Neuronal stem cell (in vitro differentiated cells): ENCODE measurements around the gene RSKR.

Experiments used
- DNase-seq: peaks from one replicate; pipeline ENCODE4 v3.0.0-alpha.2; 2013; ENCODE audit warnings: low spot score
- H2AFZ ChIP-seq: one replicate; pipeline ENCODE4 v1.6.1; 2013; ENCODE audit warnings: mild to moderate bottlenecking, low read length, inconsistent platforms
- H2AK5ac ChIP-seq: 2 replicates; pipeline ENCODE4 v1.6.1; 2013; ENCODE audit warnings: low read depth, mild to moderate bottlenecking, inconsistent platforms, low read length, moderate library complexity, mixed read lengths
- H2BK120ac ChIP-seq: 2 replicates; pipeline ENCODE4 v1.6.1; 2013; ENCODE audit warnings: low read depth, mild to moderate bottlenecking, inconsistent platforms, low read length, moderate library complexity, mixed read lengths
- H2BK12ac ChIP-seq: one replicate; pipeline ENCODE4 v1.6.1; 2013; ENCODE audit warnings: low read length, inconsistent platforms
- H2BK15ac ChIP-seq: 2 replicates; pipeline ENCODE4 v1.6.1; 2013; ENCODE audit warnings: mild to moderate bottlenecking, low read length, inconsistent platforms, mixed read lengths
- H2BK5ac ChIP-seq: one replicate; pipeline ENCODE4 v1.6.1; 2013; ENCODE audit warnings: inconsistent platforms, mild to moderate bottlenecking, low read length, moderate library complexity
- H3K14ac ChIP-seq: one replicate; pipeline ENCODE4 v1.6.1; 2013; ENCODE audit warnings: low read length, inconsistent platforms
- H3K18ac ChIP-seq: 2 replicates; pipeline ENCODE4 v1.6.1; 2013; ENCODE audit warnings: low read length, inconsistent platforms
- H3K23ac ChIP-seq: 2 replicates; pipeline ENCODE4 v1.6.1; 2013; ENCODE audit warnings: low read depth, mild to moderate bottlenecking, mixed read lengths, low read length, inconsistent platforms; ENCODE audit not compliant: poor library complexity
- H3K27ac ChIP-seq: replicated peaks from 3 replicates; pipeline ENCODE4 v1.5.1; 2013; ENCODE audit warnings: low read length, inconsistent platforms
- H3K27me3 ChIP-seq, 3 experiments: 2 replicates each; pipeline ENCODE4 v1.6.1; 2013; ENCODE audit warnings: low read length in 3 of 3, mild to moderate bottlenecking in 2 of 3, inconsistent platforms in 1 of 3, low read depth in 1 of 3, mixed read lengths in 1 of 3, moderate library complexity in 1 of 3; ENCODE audit not compliant: control insufficient read depth in 3 of 3, insufficient read depth in 3 of 3
- H3K36me3 ChIP-seq, 2 donors: replicated peaks in 1 of 2; 2 replicates each; pipeline ENCODE4 v1.6.1; 2013; ENCODE audit warnings: low read length in 2 of 2; ENCODE audit not compliant: control insufficient read depth in 2 of 2, insufficient read depth in 2 of 2
- H3K4ac ChIP-seq: 2 replicates; pipeline ENCODE4 v1.6.1; 2013; ENCODE audit warnings: inconsistent platforms, mild to moderate bottlenecking, low read length, moderate library complexity
- H3K4me1 ChIP-seq, 2 donors: 1 replicate in 1 of 2; 2 replicates in 1 of 2; pipeline ENCODE4 v1.6.1; 2013; ENCODE audit warnings: low read length in 2 of 2, low read depth in 1 of 2; ENCODE audit not compliant: control insufficient read depth in 2 of 2, insufficient read depth in 1 of 2
- H3K4me2 ChIP-seq: one replicate; pipeline ENCODE4 v1.6.1; 2013; ENCODE audit warnings: mild to moderate bottlenecking, low read length, inconsistent platforms; ENCODE audit not compliant: insufficient read depth, poor library complexity, severe bottlenecking
- H3K4me3 ChIP-seq, 2 donors: 2 replicates each; pipeline ENCODE4 v1.5.1; 2013; ENCODE audit warnings: low read length in 2 of 2, mild to moderate bottlenecking in 2 of 2, inconsistent platforms in 1 of 2, moderate library complexity in 1 of 2
- H3K79me1 ChIP-seq: one replicate; pipeline ENCODE4 v1.6.1; 2013; ENCODE audit warnings: low read depth, mild to moderate bottlenecking, inconsistent platforms, low read length, moderate library complexity
- H3K9ac ChIP-seq: one replicate; pipeline ENCODE4 v1.6.1; 2013; ENCODE audit warnings: mild to moderate bottlenecking, low read depth, low read length, inconsistent platforms; ENCODE audit not compliant: poor library complexity
- H3K9me3 ChIP-seq, 2 donors: replicated peaks in 1 of 2; 2 replicates each; pipeline versions ENCODE3 to v1.6.1; 2013; ENCODE audit warnings: low read length in 2 of 2, mild to moderate bottlenecking in 2 of 2, inconsistent platforms in 1 of 2, low read depth in 1 of 2, mixed read lengths in 1 of 2, moderate library complexity in 1 of 2; ENCODE audit not compliant: control insufficient read depth in 2 of 2, insufficient read depth in 1 of 2
- H4K8ac ChIP-seq: one replicate; pipeline ENCODE4 v1.6.1; 2013; ENCODE audit warnings: low read depth, mild to moderate bottlenecking, inconsistent platforms, low read length, moderate library complexity
- H4K91ac ChIP-seq: one replicate; pipeline ENCODE4 v1.6.1; 2013; ENCODE audit warnings: low read length, low read depth, mild to moderate bottlenecking, inconsistent platforms; ENCODE audit not compliant: poor library complexity
- WGBS, 2 donors: extraction: QIAGEN DNeasy Blood & Tissue Kit; methylation state at CpG; one replicate each; pipeline ENCODE4 v1.1.7; 2013; ENCODE audit warnings: missing lambda C conversion rate in 2 of 2, mixed read lengths in 1 of 2; ENCODE audit not compliant: insufficient read length in 2 of 2, insufficient replicate concordance in 1 of 2; ENCODE audit errors: extremely low coverage in 2 of 2; 5-methylcytosine and 5-hydroxymethylcytosine counted together

Gene RSKR

DNA sequence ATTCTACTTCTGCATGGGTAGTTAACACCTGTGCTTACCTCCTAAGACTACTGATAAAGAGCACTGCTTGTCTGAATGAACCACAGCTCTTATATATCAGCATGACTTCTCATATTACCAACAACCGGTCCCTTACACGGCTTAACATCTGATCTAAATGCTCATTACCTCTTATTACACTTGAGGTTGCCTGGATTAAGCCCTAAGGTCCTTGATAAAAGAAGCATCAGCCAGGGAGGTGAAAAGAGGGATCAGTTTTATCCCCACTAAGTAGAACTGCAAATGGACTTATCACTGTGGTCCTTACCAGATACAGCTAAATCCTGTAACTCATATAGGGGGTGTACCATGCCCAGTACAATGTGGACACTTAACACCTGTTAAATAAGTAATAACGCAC, 8.2 kb upstream of the RSKR start:
- Histone ChIP-seq H3K9me3 (no peaks in the 10 kb centered on the region), H2AK5ac (no peak overlapping the region), H3K4me3 (no peak overlapping the region), H4K8ac (no peak overlapping the region), H4K91ac (no peak overlapping the region), H3K27me3 (no peaks in the 10 kb centered on the region), H3K14ac (no peak overlapping the region), H2AFZ (no peak overlapping the region), H3K4me2 (no peak overlapping the region), H3K4ac (no peak overlapping the region), H2BK15ac (no peak overlapping the region), H2BK5ac (no peak overlapping the region), H3K27ac (no peak overlapping the region), H2BK120ac (no peak overlapping the region), H2BK12ac (no peak overlapping the region), H3K36me3 (peaks cover 48 to 96% of the 10 kb centered on the region in 2 donors), H3K79me1 (peaks cover 1% of the 10 kb centered on the region), H3K18ac (no peak overlapping the region), H3K23ac (no peak overlapping the region), H3K9ac (no peak overlapping the region), H3K4me1 (no peaks in the 10 kb centered on the region)
- no peak for DNase-seq
- WGBS, 2 donors: no CpG with 5 or more reads among the region's 3 CpGs

DNA sequence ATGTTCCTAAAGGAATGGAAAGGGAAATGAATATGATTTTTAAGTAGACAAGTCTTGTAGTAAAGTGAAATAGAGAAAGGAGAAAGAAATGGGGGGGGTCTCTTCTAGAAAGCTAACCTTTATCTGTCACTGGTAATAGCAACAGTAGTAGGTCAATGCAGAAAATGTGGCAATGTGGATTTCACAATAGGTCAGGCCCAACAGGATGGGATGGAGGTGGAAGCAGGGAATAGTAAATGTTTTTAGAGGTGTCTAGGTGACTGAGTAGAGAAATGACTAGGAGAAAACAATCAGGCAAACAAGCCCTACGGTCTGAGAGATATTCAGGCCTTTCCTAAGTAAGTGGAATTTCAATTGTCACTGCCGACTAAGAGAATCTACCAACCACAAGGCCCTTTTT, 6.0 kb upstream of the RSKR start:
- no peak overlapping the region for H3K23ac ChIP-seq
- H3K27me3 ChIP-seq: no peaks in the 10 kb centered on the region
- no peak overlapping the region for H3K27ac ChIP-seq
- no peak overlapping the region for H2BK5ac ChIP-seq
- H3K4ac ChIP-seq: no peak overlapping the region
- H3K4me1 ChIP-seq: no peaks in the 10 kb centered on the region
- H4K8ac ChIP-seq: no peak overlapping the region
- DNase-seq: no peak
- H3K36me3 ChIP-seq: peaks cover 62 to 98% of the 10 kb centered on the region in 2 donors
- H3K4me3 ChIP-seq: no peak overlapping the region
- H2AK5ac ChIP-seq: no peak overlapping the region
- no peak overlapping the region for H2BK12ac ChIP-seq
- no peaks in the 10 kb centered on the region for H3K79me1 ChIP-seq
- H3K9ac ChIP-seq: no peak overlapping the region
- no peak overlapping the region for H2AFZ ChIP-seq
- no peak overlapping the region for H3K4me2 ChIP-seq
- no peak overlapping the region for H2BK120ac ChIP-seq
- H4K91ac ChIP-seq: no peak overlapping the region
- no peaks in the 10 kb centered on the region for H3K9me3 ChIP-seq
- H3K14ac ChIP-seq: no peak overlapping the region
- no peak overlapping the region for H2BK15ac ChIP-seq
- no peak overlapping the region for H3K18ac ChIP-seq
- WGBS, 2 donors: no CpG with 5 or more reads among the region's 2 CpGs

DNA sequence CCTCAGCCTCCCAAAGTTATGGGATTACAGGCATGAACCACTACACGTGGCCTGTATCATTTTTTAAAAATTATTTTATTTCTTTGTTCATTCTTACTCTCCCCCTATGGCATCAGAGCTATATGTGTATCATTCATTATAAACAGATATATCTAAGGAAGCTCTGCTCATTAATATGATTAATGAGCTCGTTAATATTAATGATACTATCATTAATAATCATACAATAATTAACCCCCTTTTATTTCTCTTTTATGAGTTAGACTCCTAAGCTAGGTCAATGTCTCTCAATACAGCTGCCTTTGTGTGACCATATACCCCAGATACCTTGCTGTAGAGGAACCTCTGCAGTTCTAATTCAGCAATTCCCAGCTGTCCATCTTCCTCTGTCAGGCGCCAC, 4.5 kb upstream of the RSKR start:
- H3K79me1 ChIP-seq: no peaks in the 10 kb centered on the region
- no peak overlapping the region for H2BK5ac ChIP-seq
- H3K9ac ChIP-seq: no peak overlapping the region
- H3K27ac ChIP-seq: no peak overlapping the region
- no peak for DNase-seq
- H2AK5ac ChIP-seq: no peak overlapping the region
- no peak overlapping the region for H3K4ac ChIP-seq
- no peak overlapping the region for H2BK15ac ChIP-seq
- no peak overlapping the region for H3K23ac ChIP-seq
- H2AFZ ChIP-seq: no peak overlapping the region
- no peak overlapping the region for H4K91ac ChIP-seq
- H3K4me3 ChIP-seq: no peak overlapping the region
- no peak overlapping the region for H3K4me2 ChIP-seq
- no peaks in the 10 kb centered on the region for H3K4me1 ChIP-seq
- H2BK12ac ChIP-seq: no peak overlapping the region
- no peaks in the 10 kb centered on the region for H3K9me3 ChIP-seq
- no peak overlapping the region for H3K18ac ChIP-seq
- no peak overlapping the region for H3K14ac ChIP-seq
- H3K36me3 ChIP-seq: peaks cover 65 to 98% of the 10 kb centered on the region in 2 donors
- WGBS, 2 donors: no CpG with 5 or more reads among the region's 3 CpGs
- no peak overlapping the region for H2BK120ac ChIP-seq
- no peaks in the 10 kb centered on the region for H3K27me3 ChIP-seq
- H4K8ac ChIP-seq: no peak overlapping the region

DNA sequence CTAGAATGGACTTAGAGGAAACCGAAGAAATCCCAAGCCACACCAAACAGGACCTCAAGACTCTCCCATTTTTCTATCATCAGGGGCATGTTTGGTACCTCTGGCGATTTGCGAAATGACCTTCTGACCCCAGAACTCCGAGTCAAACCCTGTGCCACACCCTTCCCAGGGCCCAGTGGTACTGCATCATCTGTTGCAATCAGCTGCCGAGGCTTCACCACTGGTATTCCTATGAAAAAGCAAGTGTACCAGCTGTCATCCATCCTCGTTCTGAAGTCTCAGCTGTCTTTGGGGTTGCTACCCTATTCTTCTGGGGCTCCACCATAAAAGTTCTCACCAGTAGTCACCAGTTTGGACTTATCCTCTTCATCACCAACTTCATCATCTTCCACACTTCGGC, 2.3 kb upstream of the RSKR start:
- Histone ChIP-seq H4K8ac (no peak overlapping the region), H3K4me1 (peaks cover 2 to 5% of the 10 kb centered on the region in 2 donors), H4K91ac (no peak overlapping the region), H2BK12ac (no peak overlapping the region), H2AK5ac (no peak overlapping the region), H3K79me1 (no peaks in the 10 kb centered on the region), H3K4me2 (no peak overlapping the region), H3K9me3 (no peaks in the 10 kb centered on the region), H2BK15ac (no peak overlapping the region), H3K27me3 (no peaks in the 10 kb centered on the region), H3K14ac (no peak overlapping the region), H2AFZ (no peak overlapping the region), H2BK120ac (no peak overlapping the region), H3K18ac (no peak overlapping the region), H3K27ac (no peak overlapping the region), H3K23ac (no peak overlapping the region), H3K4me3 (no peak overlapping the region), H3K36me3 (peaks cover 65 to 99% of the 10 kb centered on the region in 2 donors), H2BK5ac (no peak overlapping the region), H3K4ac (no peak overlapping the region), H3K9ac (no peak overlapping the region)
- DNase-seq: no peak
- no CpG with 5 or more reads among the region's 7 CpGs for WGBS, 2 donors
